HUES6 (cell line): ENCODE data around the gene NMNAT2.
A peak's percentile ranks its signal among the peaks of the same experiment; 100 is the strongest.
"Not testable (repeated sequence)": the region's sequence is repeated elsewhere in the genome, so short reads cannot be mapped to it uniquely, and the experiment has no call there.

ENCODE experiments used
- H3K27ac ChIP-seq: 2 replicates; pipeline ENCODE4 v1.7.0; 2013; ENCODE audit warnings: low read depth, mild to moderate bottlenecking, low read length, inconsistent platforms
- H3K27me3 ChIP-seq: 2 replicates; pipeline ENCODE4 v1.6.1; 2013; ENCODE audit warnings: low read length; ENCODE audit not compliant: control insufficient read depth, insufficient read depth
- H3K36me3 ChIP-seq: 2 replicates; pipeline ENCODE4 v1.6.1; 2013; ENCODE audit warnings: low read length; ENCODE audit not compliant: control insufficient read depth, insufficient read depth
- H3K4me1 ChIP-seq: 2 replicates; pipeline ENCODE4 v1.6.1; 2013; ENCODE audit warnings: low read length; ENCODE audit not compliant: control insufficient read depth, insufficient read depth
- H3K4me3 ChIP-seq: 2 replicates; pipeline ENCODE4 v1.5.1; 2013; ENCODE audit warnings: low read depth, low read length
- H3K9ac ChIP-seq: one replicate; pipeline ENCODE4 v1.6.1; 2013; ENCODE audit warnings: mild to moderate bottlenecking, low read length
- H3K9me3 ChIP-seq: 2 replicates; pipeline ENCODE4 v1.6.1; 2013; ENCODE audit warnings: low read depth, low read length; ENCODE audit not compliant: control insufficient read depth, insufficient read depth

The NMNAT2 gene

DNA sequence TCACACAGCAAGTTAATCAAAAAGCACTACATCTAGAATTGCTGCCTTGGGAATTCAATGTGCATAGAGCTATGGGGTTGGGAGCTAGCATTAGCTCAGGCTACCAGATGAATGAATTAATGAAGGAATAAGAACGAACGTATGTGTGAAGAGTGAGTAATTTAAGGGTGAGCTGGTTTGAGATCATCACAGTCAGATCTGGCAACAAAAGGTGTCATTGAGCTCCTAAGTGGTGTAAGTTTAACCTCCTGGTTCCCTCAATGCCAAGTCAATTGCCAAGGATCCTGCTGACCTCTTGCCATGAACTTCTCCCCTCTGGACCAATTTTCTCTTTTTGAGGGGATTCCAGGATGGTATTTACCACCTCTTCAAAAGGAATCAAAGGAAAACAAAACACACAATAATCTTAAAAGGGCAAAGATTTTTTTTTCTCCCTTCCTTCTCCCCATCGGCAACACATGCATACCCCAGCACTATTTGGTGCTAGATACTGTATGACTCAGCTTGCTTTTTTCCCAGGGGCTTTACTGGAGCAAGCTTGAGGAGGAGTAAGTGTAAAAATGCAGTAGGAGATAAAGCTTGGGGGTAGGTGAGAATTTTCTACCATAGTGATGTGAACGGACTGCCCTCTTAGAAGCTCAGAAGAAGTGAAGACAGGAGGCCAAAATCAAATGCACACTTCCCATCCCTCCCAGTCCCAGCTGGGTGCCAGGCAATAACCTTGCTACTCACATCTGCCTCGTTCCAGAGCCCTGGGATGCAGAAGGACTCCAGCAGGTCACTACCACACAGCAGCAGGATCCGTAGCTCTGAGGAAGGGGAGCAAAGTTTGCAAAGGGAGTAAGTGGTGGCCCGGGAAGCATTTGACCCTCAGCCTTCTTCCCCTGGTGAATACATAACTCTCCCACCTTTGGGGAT lies 140.1 kb downstream of the NMNAT2 start:
- H3K4me1 ChIP-seq, result peaks cover 51% of the 10 kb centered on the region
- peak overlapping the region; percentile 65; the same call in 1 of the 2 replicates for H3K27ac ChIP-seq
- H3K9ac ChIP-seq, result peak overlapping the region; percentile 41
- H3K36me3 ChIP-seq, result no peaks in the 10 kb centered on the region
- no peaks in the 10 kb centered on the region for H3K27me3 ChIP-seq
- no peak overlapping the region for H3K4me3 ChIP-seq
- no peaks in the 10 kb centered on the region for H3K9me3 ChIP-seq

DNA sequence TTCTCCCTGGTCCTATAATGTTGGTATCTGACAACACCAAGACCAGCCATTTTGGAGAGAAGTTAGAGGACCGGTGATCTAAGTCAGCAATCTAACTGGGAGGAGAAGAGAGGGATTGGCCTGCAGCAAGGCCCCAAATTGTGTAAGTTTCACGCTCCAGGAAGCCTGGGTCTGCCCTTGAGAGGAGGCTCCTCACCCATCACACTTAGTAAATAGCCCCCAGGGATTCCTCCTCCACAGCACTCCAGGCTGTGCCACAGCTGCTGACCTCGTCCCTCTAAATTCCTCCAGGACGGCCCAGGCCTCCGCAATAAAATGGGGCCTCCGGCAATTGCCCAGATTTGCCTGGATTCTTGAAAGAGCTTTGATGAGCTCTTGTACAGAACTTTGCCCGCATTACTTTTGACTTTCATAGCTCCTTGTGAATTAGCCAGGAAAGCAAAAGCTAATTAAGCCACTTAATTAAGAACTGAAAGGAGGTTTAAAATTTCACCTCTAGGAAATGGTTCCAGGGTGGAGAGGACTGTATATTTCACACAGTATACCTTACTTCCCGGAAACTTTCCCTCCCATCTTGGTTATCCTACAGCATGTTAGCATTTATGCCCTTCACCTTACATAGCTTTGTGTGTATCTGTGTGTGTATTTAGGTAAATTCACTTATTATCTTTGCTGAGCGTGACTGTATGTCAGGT lies 141.6 kb downstream of the NMNAT2 start:
- Histone ChIP-seq H3K27me3 (no peaks in the 10 kb centered on the region), H3K27ac (no peak overlapping the region), H3K9me3 (no peaks in the 10 kb centered on the region), H3K4me3 (no peak overlapping the region), H3K36me3 (no peaks in the 10 kb centered on the region), H3K4me1 (peaks cover 42% of the 10 kb centered on the region), H3K9ac (no peak overlapping the region)

DNA sequence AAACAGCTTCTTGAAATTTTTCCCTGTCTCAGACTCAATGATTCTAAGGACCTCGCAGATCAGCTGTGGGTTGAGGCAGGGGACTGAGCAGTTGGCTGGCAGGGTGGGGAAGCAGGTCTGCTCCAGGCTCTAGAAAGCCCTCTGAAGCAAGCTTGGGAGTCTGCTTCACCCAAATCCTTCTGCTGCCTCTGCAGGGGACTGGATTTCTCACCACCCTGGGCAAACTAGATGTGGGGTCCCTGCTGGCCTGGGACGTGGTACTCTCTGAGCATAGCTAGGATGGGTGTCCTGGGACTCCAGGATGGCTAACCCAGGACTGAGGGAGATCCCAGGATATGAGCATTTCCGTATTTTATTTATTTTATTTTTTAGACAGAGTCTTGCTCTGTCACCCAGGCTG lies 142.9 kb downstream of the NMNAT2 start:
- Histone ChIP-seq H3K4me1 (peaks cover 42% of the 10 kb centered on the region), H3K27me3 (no peaks in the 10 kb centered on the region), H3K4me3 (no peak overlapping the region)

DNA sequence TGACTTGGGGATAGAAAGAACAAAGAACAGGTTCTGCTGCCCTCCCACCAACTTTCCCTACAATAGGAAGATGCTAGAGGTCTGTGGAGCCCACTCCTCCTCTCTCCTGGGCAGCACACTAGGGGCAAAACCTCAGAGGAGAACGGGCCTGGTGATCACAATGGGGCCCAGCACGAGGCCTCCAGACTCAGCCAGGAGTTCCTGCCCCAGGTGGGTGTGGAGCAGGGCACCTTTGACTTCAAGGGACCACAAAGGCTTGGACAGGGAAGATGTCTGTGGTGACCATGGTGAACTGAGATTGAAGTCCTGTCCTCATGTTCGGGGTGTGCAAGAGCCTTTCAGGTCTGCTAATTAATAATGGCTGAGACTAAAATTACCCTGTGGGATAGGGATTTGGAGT lies 143.3 kb downstream of the NMNAT2 start:
- Histone ChIP-seq H3K36me3 (no peaks in the 10 kb centered on the region), H3K4me1 (peaks cover 38% of the 10 kb centered on the region), H3K9ac (no peak overlapping the region), H3K27me3 (no peaks in the 10 kb centered on the region), H3K27ac (no peak overlapping the region), H3K4me3 (no peak overlapping the region), H3K9me3 (no peaks in the 10 kb centered on the region)

More for the DNA sequence above, 142.9 kb downstream of the NMNAT2 start:
- H3K9me3 ChIP-seq, result no peaks in the 10 kb centered on the region
- H3K36me3 ChIP-seq, result no peaks in the 10 kb centered on the region
- no peak overlapping the region for H3K27ac ChIP-seq
- no peak overlapping the region for H3K9ac ChIP-seq

DNA sequence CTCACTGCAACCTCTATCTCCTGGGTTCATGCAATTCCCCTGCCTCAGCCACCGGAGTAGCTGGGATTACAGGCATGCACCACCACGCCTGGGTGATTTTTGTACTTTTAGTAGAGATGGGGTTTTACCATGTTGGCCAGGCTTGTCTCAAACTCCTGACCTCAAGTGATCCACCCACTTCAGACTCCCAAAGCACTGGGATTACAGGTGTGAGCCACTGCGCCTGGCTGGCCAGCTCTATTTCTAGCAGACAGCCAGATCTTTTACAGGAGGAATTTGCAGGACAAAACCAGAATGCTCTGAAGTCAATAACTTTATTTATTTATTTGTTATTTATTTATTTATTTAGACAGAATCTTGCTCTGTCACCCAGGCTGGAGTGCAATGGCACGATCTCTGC lies 144.2 kb downstream of the NMNAT2 start:
- H3K36me3 ChIP-seq, H3K4me3 ChIP-seq, H3K27ac ChIP-seq, H3K27me3 ChIP-seq, H3K9ac ChIP-seq, H3K9me3 ChIP-seq: not testable (repeated sequence)
- H3K4me1 ChIP-seq, result peaks cover 30% of the 10 kb centered on the region

DNA sequence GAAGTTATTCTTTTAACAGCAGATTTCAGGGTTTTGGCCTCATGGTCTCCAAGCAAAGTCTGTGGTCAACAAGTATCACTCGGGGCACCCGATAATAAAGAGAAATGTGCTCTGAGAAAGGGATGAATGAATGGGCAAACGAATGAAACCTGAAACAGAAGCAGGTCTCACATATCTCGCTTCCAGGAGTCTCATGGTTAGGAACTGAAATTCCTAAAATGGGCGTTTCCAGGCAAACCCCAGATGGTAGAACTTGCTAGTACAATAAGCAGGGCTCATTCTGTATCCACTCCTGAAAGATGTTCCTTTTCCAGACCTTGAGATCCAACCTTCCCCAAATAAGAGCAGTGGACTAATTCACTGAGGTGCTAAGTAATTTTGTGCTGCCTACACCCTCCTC lies 144.9 kb downstream of the NMNAT2 start:
- no peaks in the 10 kb centered on the region for H3K27me3 ChIP-seq
- no peak overlapping the region for H3K9ac ChIP-seq
- peaks cover 23% of the 10 kb centered on the region for H3K4me1 ChIP-seq
- no peaks in the 10 kb centered on the region for H3K9me3 ChIP-seq
- no peak overlapping the region for H3K27ac ChIP-seq
- H3K4me3 ChIP-seq, result no peak overlapping the region
- H3K36me3 ChIP-seq, result no peaks in the 10 kb centered on the region

DNA sequence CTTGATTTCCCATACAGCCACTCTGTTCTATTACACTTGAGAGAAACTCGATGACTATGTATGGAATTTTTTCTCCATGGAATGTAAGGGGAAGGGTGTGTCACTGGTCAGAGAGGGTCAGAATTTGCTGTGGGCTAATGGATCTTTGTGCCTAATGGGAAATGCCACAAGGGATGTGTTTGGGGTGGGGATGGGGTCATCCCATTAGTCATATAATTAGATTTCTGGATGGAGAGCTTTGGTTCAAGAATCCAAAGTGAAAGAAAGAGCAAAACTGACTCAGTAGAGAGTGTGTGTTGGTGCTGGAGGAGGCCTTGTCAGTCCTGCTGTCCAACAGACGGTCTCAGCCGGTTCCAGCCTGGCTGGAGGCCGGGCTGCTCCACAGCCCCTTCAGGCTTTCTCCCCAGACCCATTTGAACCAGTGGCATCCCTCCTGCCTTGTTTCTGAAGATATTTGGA lies 145.8 kb downstream of the NMNAT2 start:
- H3K27me3 ChIP-seq, result no peaks in the 10 kb centered on the region
- H3K36me3 ChIP-seq, result no peaks in the 10 kb centered on the region
- no peak overlapping the region for H3K27ac ChIP-seq
- H3K9ac ChIP-seq, result no peak overlapping the region
- no peak overlapping the region for H3K4me3 ChIP-seq
- no peaks in the 10 kb centered on the region for H3K9me3 ChIP-seq
- H3K4me1 ChIP-seq, result peaks cover 14% of the 10 kb centered on the region; the same call in 1 of the 2 replicates

DNA sequence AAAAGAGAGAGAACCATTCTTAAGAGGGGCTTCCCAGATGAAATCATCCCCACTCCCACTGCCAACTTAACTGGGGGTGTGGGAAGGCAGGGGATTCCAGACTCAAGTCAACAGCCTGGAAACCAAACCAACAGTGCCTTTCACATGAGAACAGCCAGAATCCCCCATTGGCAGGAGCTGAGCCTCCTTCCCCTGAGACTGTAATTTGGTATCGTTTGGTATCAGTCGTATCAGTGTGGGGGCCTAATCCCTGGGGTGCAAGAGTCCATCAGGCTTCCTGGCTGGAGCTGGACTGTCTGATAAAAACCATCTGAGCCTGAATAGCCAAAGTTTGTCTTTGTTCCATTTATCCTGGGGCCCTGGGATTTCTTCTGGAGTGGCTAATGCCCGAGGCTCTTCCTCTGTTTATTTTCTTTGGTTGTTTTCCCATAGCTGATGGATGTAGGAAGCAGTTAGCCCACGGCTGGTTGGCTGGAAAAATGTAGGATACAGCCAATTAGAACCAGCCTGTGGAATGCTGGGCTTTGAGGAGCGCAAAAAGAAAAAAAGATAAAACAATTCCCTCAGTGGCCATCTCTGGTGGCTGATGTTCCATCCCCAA lies 147.5 kb downstream of the NMNAT2 start:
- H3K27me3 ChIP-seq, result no peaks in the 10 kb centered on the region
- no peak overlapping the region for H3K4me3 ChIP-seq
- peaks cover 4% of the 10 kb centered on the region; the same call in 1 of the 2 replicates for H3K4me1 ChIP-seq
- H3K36me3 ChIP-seq, result no peaks in the 10 kb centered on the region
- no peak overlapping the region for H3K9ac ChIP-seq
- H3K27ac ChIP-seq, result no peak overlapping the region
- no peaks in the 10 kb centered on the region for H3K9me3 ChIP-seq

DNA sequence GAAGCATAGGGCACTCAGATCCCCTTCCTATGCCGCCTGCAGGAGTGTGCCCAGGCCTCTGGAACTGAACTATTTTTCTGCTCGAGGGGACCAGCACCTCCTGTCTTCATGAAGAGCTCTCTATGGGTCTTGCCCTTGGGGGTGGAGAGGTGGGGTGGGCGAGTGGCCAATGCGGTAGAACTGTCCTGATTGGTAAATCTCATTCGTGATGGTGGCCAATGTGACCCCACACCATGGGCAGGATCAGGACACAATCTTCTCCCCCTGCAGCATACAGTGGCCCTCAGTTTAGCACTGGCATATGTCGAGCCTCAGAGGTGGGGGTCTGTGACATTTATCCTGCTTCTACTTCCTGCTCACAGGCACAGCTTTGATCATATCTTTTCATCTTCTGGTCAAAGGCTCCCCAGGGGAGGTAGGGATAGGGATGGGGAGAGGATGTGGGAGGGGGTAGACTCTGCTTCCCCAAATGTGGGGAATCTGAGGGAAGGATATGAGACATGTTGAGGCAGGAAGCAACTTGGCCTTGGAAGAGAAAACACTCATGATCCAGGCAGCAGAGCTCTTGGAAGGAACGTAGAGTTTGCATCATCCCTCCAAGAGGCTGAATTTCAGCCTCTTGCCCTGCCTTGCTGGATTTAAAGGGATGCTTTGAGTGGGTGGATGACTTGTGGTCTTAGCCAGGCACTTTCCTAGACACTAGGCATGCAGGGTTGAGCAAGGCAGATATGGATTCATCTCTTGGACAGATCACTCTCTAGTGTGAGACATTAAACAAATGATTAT lies 150.3 kb downstream of the NMNAT2 start:
- H3K36me3 ChIP-seq, result no peaks in the 10 kb centered on the region
- no peaks in the 10 kb centered on the region for H3K9me3 ChIP-seq
- H3K4me1 ChIP-seq, result no peaks in the 10 kb centered on the region; the same call in 1 of the 2 replicates
- no peak overlapping the region for H3K27ac ChIP-seq
- H3K9ac ChIP-seq, result no peak overlapping the region
- no peaks in the 10 kb centered on the region for H3K27me3 ChIP-seq
- H3K4me3 ChIP-seq, result no peak overlapping the region

DNA sequence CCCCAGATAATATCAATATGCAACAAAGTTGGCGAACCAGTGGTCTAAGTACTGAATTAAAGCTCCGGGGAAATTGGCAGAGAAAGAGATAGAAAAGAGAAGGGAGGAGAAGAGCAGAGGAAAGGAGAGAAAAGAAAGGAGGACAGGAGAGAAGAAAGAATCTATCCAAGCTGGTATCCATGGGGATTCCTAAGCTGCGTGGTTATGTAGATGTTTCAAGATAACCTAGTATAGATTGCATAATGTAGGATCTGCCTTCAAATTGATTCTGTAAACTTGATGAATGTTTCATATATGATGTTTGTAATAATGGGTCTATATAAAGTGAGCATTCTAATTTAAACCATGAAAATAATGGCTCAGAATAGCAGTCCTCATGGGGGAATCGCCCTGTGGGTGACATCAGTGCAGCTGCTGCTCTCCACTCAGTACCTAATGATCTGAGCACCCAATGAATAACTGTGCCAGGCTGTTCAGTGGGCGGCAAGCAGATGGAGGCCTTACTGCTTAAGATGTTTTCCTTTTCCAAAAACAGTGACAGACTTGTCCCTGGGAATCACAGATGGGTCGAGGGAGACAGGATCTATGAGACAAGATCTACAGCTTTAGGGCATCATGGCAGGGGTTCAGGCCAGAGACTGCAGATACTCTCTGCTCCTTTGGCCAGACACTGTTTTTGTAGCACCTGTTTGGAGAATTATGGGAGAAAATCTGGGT lies 154.1 kb downstream of the NMNAT2 start:
- Histone ChIP-seq H3K27ac (no peak overlapping the region), H3K4me1 (peaks cover 7% of the 10 kb centered on the region), H3K4me3 (no peak overlapping the region), H3K9me3 (no peaks in the 10 kb centered on the region), H3K36me3 (no peaks in the 10 kb centered on the region), H3K27me3 (no peaks in the 10 kb centered on the region), H3K9ac (no peak overlapping the region)
